Esophagus muscularis mucosa (tissue), 4 donors: Measurements from ENCODE around the gene FXYD2.

Source experiments
- CTCF ChIP-seq, 3 experiments: fragments of 200-600 bp in 2 of 3; fragments of 450-650 bp in 1 of 3; sonication (generic) in 2 of 3; IDR thresholded peaks; one replicate each; pipeline ENCODE4 v1.5.1; 2017 to 2019; ENCODE audit warnings: antibody characterized with exemption in 3 of 3, mild to moderate bottlenecking in 2 of 3, moderate library complexity in 1 of 3
- EP300 ChIP-seq: sonication (generic); formaldehyde crosslinking; IDR thresholded peaks from one replicate; pipeline ENCODE4 v1.6.1; 2017; ENCODE audit warnings: antibody characterized with exemption
- POLR2A ChIP-seq: fragments of 450-650 bp; IDR thresholded peaks from one replicate; pipeline ENCODE4 v1.6.1; 2017; ENCODE audit warnings: antibody characterized with exemption, moderate library complexity, mild to moderate bottlenecking, low read depth
- POLR2AphosphoS5 ChIP-seq, 2 donors: sonication (generic); formaldehyde crosslinking; IDR thresholded peaks; one replicate each; pipeline ENCODE4 v1.6.1; 2017; ENCODE audit warnings: antibody characterized with exemption in 2 of 2

DNA sequence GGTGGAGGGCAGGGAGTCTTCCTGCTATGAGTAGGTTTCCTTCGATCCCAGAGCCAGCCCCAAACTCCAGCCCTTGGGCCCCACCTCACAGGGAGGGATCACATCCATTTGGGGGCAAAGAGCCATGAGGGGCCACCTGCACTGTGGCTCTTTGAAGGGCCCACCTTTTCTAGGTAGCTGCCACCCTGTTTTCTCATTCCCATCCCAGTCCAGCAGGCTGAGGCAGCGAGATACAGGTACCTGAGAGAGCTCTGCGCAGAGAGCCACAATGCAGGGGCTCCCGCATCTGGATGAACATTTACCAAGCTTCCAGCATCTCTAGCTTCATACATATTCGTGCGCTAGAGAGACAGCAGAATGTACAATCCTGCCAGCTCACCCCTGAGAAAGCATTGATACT is 35.6 kb upstream of the FXYD2 start:
- TF ChIP-seq POLR2A (no peak), POLR2AphosphoS5 (IDR thresholded peaks at IDR 0.05) (no peak), CTCF (IDR thresholded peaks at IDR 0.05) (no peak), EP300 (no peak)
